Vagina (tissue), 2 donors: ENCODE results near the gene MCCC2. TPM values are rescaled to one million over a fixed set of nuclear protein-coding genes. Genes with fewer than 3 reads are reported as not detected.
"Not testable (repeated sequence)": the region's sequence is repeated elsewhere in the genome, so short reads cannot be mapped to it uniquely, and the experiment has no call there.

Source experiments
- DNase-seq, 2 donors: peaks; one replicate each; pipeline ENCODE4 v3.0.0-alpha.2; 2017; ENCODE audit errors: extremely low spot score in 2 of 2
- H3K27ac ChIP-seq: fragments of 200-600 bp; sonication (generic); one replicate; pipeline ENCODE4 v1.5.1; 2019
- H3K27me3 ChIP-seq: fragments of 200-600 bp; sonication (generic); one replicate; pipeline ENCODE4 v1.5.1; 2019
- H3K36me3 ChIP-seq, 2 donors: fragments of 200-600 bp; sonication (generic); one replicate each; pipeline ENCODE4 v1.5.1; 2017 to 2019
- H3K4me1 ChIP-seq: fragments of 200-600 bp; sonication (generic); one replicate; pipeline ENCODE4 v1.5.1; 2019
- H3K4me3 ChIP-seq, 2 donors: fragments of 200-600 bp; sonication (generic); 1 replicate in 1 of 2; 2 replicates in 1 of 2; pipeline ENCODE4 v1.5.1; 2016 to 2019
- H3K9me3 ChIP-seq: fragments of 200-600 bp; sonication (generic); one replicate; pipeline ENCODE4 v1.5.1; 2019
- CTCF ChIP-seq, 3 experiments: fragments of 450-650 bp in 2 of 3; fragments of 200-600 bp in 1 of 3; sonication (generic) in 1 of 3; IDR thresholded peaks; one replicate each; pipeline ENCODE4 v1.5.1; 2017 to 2019; ENCODE audit warnings: antibody characterized with exemption in 3 of 3, mild to moderate bottlenecking in 2 of 3, moderate library complexity in 2 of 3
- POLR2A ChIP-seq, 2 donors: fragments of 450-650 bp; IDR thresholded peaks; one replicate each; pipeline ENCODE4 v1.6.1; 2017; ENCODE audit warnings: antibody characterized with exemption in 2 of 2, mild to moderate bottlenecking in 2 of 2, moderate library complexity in 2 of 2
- POLR2AphosphoS5 ChIP-seq, 2 donors: sonication (generic); formaldehyde crosslinking; IDR thresholded peaks; one replicate each; pipeline ENCODE4 v1.9.0; 2017; ENCODE audit warnings: antibody characterized with exemption in 2 of 2, mild to moderate bottlenecking in 2 of 2, low read depth in 1 of 2; ENCODE audit not compliant: insufficient read depth in 1 of 2
- intact Hi-C: fragments of 100-400 bp; cut with DNase I; formaldehyde crosslinking; loops from one replicate; pipeline ENCODE4 v1.15.1; 2023
- total RNA-seq: library from RNA; depleted of rRNA; stranded (reverse); fragments of >200 nt; gene quantifications from one replicate; pipeline ENCODE4 v1.2.3, GENCODE V29; 2016

MCCC2 gene
- total RNA-seq, 1 donor from 2014 or later = 30.7 TPM

- H3K4me3 ChIP-seq = no peak overlapping the region
- intact Hi-C loops = no loop called here
- no peaks in the 10 kb centered on the region for H3K4me1 ChIP-seq
- TF ChIP-seq POLR2AphosphoS5 (IDR thresholded peaks at IDR 0.05; ENCODE audit: insufficient read depth in 1 of 2, low read depth in 1 of 2) (no peak), POLR2A (IDR thresholded peaks at IDR 0.05) (no peak), CTCF (IDR thresholded peaks at IDR 0.05) (no peak)
- DNase-seq = no peak
- H3K9me3 ChIP-seq = no peaks in the 10 kb centered on the region
- H3K27me3 ChIP-seq = no peaks in the 10 kb centered on the region
- H3K36me3 ChIP-seq = no peaks in the 10 kb centered on the region
- H3K27ac ChIP-seq = no peak overlapping the region
Observed at GRCh38 chr5:71663191-71663969, 76.2 kb downstream of the MCCC2 start.

GRCh38 chr5:71664615-71665014 is 77.5 kb downstream of the MCCC2 start:
- H3K9me3 ChIP-seq, H3K4me1 ChIP-seq, DNase-seq, H3K4me3 ChIP-seq, H3K27me3 ChIP-seq, H3K27ac ChIP-seq, intact Hi-C loops, H3K36me3 ChIP-seq: not testable (repeated sequence)

DNA sequence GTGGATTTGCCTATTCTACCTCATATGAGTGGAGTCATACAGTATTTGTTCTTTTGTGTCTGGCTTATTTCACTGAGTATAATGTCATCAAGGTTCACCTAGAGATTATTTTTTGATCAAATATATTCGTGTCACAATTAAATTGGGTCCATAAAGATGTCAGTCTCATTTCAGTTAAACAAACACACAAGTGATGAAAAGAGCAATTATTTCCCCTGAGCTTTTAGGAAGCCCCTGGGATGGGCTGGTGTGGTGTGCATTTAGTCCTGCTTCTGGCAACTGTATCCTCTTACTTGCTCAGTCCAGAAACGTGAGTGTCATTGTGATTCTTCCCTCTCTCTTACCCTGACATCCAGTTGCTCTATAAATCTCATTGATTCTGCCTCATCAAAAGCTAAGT is 79.2 kb downstream of the MCCC2 start:
- no peak overlapping the region for H3K27ac ChIP-seq
- TF ChIP-seq CTCF (IDR thresholded peaks at IDR 0.05) = no peak
- TF ChIP-seq POLR2AphosphoS5 (IDR thresholded peaks at IDR 0.05; ENCODE audit: insufficient read depth in 1 of 2, low read depth in 1 of 2) = no peak
- no peak for TF ChIP-seq POLR2A (IDR thresholded peaks at IDR 0.05)
- no peaks in the 10 kb centered on the region for H3K4me1 ChIP-seq
- no peaks in the 10 kb centered on the region for H3K9me3 ChIP-seq
- DNase-seq = no peak
- no peak overlapping the region for H3K4me3 ChIP-seq
- no peaks in the 10 kb centered on the region for H3K27me3 ChIP-seq
- no peaks in the 10 kb centered on the region for H3K36me3 ChIP-seq
- intact Hi-C loops = no loop called here

GRCh38 chr5:71677977-71678376 is 90.8 kb downstream of the MCCC2 start:
- Histone ChIP-seq H3K36me3 (no peaks in the 10 kb centered on the region), H3K9me3 (no peaks in the 10 kb centered on the region), H3K4me1 (no peaks in the 10 kb centered on the region), H3K4me3 (no peak overlapping the region), H3K27ac (no peak overlapping the region), H3K27me3 (no peaks in the 10 kb centered on the region)
- intact Hi-C loops = no loop called here
- no peak for DNase-seq
- TF ChIP-seq CTCF (IDR thresholded peaks at IDR 0.05) (no peak), POLR2A (IDR thresholded peaks at IDR 0.05) (no peak), POLR2AphosphoS5 (IDR thresholded peaks at IDR 0.05; ENCODE audit: insufficient read depth in 1 of 2, low read depth in 1 of 2) (no peak)

GRCh38 chr5:71679714-71680113 is 92.6 kb downstream of the MCCC2 start:
- no peak overlapping the region for H3K27ac ChIP-seq
- H3K27me3 ChIP-seq = no peaks in the 10 kb centered on the region
- no peak for TF ChIP-seq POLR2A (IDR thresholded peaks at IDR 0.05)
- TF ChIP-seq CTCF (IDR thresholded peaks at IDR 0.05) = no peak
- no peak for TF ChIP-seq POLR2AphosphoS5 (IDR thresholded peaks at IDR 0.05; ENCODE audit: insufficient read depth in 1 of 2, low read depth in 1 of 2)
- no peaks in the 10 kb centered on the region for H3K9me3 ChIP-seq
- H3K36me3 ChIP-seq = no peaks in the 10 kb centered on the region
- H3K4me3 ChIP-seq = no peak overlapping the region
- no peaks in the 10 kb centered on the region for H3K4me1 ChIP-seq
- DNase-seq = no peak
- intact Hi-C loops = no loop called here
